ENCODE results near the gene OGDHL.
"Not testable (repeated sequence)": the region's sequence is repeated elsewhere in the genome, so short reads cannot be mapped to it uniquely, and the experiment has no call there.

Gene OGDHL

DNA sequence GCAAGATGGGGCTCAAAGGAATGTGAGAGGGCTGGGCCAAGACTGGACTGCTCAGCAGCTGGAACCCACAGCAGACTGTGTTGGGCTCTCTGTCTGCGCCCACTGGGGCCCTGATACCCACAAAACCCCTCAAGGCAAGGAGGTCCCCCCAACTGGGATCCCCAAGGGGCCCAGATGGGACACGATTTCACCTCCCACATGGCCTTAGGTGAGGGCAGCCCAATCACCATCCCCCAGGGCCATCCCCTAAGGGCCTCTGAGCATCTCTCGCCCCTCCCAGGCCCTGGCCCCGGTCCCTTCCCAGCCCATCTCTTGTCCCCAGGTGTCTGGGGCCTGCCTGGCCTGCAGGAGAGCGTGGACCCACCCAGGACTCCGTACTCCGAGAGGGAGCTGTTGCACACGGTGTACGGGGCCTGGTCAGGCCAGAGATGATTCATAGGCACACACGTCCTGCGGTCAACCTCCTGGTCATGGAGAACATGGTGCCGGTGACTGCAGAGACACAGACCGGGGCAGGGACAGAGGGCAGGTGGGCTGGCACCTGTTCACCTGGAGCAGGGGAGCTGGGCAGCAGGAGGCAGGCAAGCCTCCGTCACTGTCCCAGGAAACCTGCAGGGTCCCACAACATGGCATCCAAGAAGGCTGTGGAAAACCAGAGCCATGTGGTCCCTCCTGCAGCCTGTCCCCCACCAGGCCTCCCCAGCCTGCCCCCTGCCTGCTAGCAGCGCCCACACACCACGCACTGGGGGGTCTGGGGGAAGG lies 21.6 kb downstream of the OGDHL start:
- FAIRE-seq (no peak), DNase-seq (ENCODE audit: low spot score) (no peak)

- DNase-seq (ENCODE audit: low spot score): no peak
- FAIRE-seq: no peak
These were observed 22.7 kb downstream of the OGDHL start for GRCh38 chr10:49739426-49739825.

GRCh38 chr10:49738616-49739360 lies 23.3 kb downstream of the OGDHL start:
- DNase-seq (ENCODE audit: low spot score) (no peak), FAIRE-seq (no peak)

GRCh38 chr10:49737474-49738201 lies 24.5 kb downstream of the OGDHL start:
- DNase-seq (ENCODE audit: low spot score): no peak
- FAIRE-seq: no peak

DNA sequence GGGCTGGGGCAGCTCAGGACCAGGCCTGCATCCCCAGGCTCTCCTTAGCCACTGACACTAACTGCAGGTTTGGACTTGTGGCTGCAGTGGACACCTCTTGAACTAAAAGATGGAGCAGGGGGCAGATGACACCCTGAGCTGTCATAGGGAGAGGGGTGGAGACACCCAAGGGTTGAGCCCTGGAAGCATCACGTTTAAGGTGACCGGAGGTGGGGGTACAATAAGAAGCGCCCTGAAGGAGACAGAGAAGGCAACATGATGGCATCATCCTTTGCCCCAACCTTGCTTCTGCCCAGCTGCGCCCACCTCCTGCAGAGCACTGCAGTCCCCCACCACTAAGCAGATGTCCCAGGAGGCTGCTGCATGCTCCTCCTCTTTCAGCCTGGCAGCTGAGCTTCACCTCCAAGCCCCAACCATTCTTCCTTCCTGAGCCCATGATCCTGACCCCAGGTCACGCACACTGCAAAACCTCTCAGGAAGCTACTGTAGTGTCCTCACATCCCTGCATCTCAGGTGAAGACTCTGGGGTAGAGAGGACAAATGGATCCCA lies 25.5 kb downstream of the OGDHL start:
- DNase-seq (ENCODE audit: low spot score): no peak
- FAIRE-seq: no peak

DNA sequence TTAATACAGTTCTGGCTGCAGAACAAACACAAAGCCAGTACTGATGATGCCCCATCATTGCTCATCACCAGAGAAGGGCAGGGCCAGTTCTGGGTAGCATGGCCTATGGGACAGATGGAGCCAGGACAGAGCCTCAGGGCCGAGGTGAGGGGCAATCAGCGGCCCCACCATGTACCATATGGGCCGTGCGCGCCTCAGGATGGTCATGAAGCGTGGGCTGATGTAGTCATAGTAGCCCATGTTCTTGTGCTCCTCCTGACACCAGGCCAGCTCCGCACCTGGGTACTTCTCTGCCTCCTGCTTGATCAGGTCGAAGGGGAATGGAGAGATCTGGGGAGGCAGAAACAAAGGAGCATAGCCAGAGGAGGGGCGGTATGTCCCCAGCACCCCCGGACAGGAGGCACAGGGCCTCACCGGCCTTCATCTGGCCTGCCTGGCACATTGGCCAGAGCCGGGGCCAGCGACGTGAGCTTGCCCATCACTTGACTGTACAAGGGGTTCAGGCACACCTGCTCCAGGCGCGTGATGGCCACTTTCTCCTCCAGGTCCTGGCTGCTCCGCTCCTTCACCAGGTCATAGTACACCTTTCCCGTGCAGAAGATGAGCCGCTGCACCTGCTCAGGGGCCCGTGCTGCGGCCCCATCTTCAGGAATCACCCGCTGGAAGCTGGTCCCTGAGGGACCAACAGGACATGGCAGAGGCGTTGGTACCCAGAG lies 26.1 kb downstream of the OGDHL start:
- FAIRE-seq: no peak
- DNase-seq (ENCODE audit: low spot score): no peak

- FAIRE-seq (no peak), DNase-seq (ENCODE audit: low spot score) (no peak)
These were observed 27.0 kb downstream of the OGDHL start for GRCh38 chr10:49735161-49735560.

- FAIRE-seq (no peak), DNase-seq (ENCODE audit: low spot score) (no peak)
These were observed 27.4 kb downstream of the OGDHL start for GRCh38 chr10:49734676-49735075.

GRCh38 chr10:49733866-49734265 lies 28.3 kb downstream of the OGDHL start:
- DNase-seq (ENCODE audit: low spot score) (no peak), FAIRE-seq (no peak)

DNA sequence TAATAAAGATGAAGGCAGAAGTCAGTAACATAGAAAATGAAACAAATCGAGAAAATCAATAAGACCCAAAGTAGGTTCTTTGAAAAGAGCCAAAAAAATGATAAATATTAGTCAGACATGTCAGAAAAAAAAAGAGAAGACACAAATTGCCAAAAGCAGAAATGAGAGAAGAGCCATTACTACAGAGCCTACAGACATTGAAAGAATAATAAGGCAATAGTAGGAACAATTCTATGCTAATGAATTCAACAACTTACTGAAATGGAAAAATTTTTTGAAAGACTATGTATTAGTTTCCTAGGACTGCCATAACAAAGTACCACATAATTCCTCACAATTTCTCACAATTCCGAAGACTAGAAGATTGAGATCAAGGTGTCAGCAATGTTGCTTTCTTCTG lies 35.5 kb downstream of the OGDHL start:
- FAIRE-seq: no peak
- no peak for DNase-seq (ENCODE audit: low spot score)

DNA sequence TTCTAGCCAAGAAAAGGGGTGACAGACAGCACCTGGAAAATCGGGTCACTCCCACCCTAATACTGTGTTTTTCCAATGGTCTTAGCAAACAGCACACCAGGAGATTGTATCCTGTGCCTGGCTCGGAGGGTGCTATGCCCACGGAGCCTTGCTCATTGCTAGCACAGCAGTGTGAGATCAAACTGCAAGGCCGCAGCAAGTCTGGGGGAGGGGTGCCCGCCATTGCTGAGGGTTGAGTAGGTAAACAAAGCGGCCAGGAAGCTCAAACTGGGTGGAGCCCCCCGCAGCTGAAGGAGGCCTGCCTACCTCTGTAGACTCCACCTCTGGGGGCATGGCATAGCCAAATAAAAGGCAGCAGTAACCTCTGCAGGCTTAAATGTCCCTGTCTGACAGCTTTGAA lies 47.0 kb downstream of the OGDHL start:
- DNase-seq (ENCODE audit: low spot score); FAIRE-seq: not testable (repeated sequence)

GRCh38 chr10:49713266-49713665 lies 48.9 kb downstream of the OGDHL start:
- FAIRE-seq: no peak
- no peak for DNase-seq (ENCODE audit: low spot score)

DNA sequence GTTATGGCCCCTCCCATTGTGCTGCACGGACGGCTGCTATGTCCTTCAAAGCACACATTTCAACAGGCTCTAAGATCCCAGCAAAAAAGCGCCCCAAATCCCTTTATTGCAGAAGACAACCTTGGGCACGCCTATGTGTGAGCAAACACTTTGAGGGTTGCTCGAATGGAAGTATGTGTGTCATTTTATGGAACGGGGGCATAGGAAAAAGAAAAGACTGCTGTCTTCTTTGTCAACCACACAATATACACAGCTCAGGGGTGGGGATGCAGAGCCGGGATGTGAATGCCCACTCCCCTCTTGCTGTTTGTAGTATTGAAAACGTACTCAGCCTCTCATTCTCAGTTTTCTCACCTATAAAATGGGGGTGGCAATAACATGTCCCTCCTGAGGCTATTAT lies 50.6 kb downstream of the OGDHL start:
- no peak for DNase-seq (ENCODE audit: low spot score)
- FAIRE-seq: no peak

GRCh38 chr10:49710966-49711365 lies 51.2 kb downstream of the OGDHL start:
- no peak for FAIRE-seq
- DNase-seq (ENCODE audit: low spot score): no peak

DNA sequence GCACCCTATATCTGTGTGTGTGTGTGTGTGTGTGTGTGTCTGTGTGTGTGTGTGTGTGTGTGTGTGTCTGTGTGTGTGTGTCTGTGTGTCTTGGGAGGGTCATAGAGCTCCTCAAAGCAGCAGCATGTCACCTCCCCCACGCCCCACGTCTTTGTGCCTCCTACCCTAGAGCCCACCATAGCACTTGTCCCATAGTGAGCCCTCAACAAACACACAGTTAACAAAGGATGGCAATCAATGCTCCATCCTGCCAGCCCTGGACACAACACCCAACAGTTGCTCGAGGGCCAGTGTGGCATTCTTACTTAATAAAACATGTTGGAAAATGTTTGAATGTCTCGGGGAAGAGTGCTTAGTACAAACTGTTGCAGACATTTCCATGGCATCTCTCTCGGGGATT lies 52.2 kb downstream of the OGDHL start:
- no peak for FAIRE-seq
- no peak for DNase-seq (ENCODE audit: low spot score)

DNA sequence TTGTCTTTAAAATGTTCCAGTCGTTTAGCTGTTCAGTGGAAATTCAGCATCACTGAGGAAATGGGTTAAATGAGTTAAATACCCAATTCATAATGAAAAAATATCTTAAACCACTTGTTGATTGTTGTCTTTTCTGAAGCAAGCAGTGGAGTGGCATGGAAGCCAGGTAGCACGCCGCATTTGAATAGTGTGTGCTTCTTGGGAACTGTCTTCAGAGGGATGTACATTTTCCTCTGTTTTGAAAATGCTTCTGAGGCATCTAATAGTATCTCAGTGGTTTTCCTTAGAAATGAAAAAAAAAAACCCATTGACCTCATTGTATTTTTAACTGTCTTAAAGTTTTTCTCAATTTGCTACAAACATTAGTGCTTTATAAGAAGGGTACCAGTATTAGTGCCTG lies 54.5 kb downstream of the OGDHL start:
- FAIRE-seq (no peak), DNase-seq (ENCODE audit: low spot score) (no peak)

- DNase-seq (ENCODE audit: low spot score) (no peak), FAIRE-seq (no peak)
These were observed 61.1 kb downstream of the OGDHL start for GRCh38 chr10:49700997-49701396.

- FAIRE-seq (no peak), DNase-seq (ENCODE audit: low spot score) (no peak)
These were observed 61.9 kb downstream of the OGDHL start for GRCh38 chr10:49700211-49700610.

DNA sequence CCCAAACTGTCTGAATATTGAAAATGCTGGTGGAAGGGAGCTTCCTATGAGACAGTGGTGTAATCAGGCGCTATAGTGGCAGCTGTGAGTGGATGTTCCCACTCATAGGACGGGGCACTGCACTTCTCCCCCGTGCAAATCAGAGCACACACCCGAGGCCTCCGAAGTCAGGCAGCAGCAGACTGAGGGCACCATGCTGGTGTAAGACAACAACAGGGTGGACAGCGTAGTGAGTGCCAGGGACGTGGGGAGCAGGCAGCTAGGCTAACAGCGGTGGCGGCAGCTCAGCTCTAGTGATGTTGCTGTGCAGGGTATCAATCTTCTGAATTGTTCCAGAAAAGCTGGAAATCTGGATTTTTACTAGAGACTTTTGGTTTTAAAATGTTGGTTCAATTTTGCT lies 63.4 kb downstream of the OGDHL start:
- FAIRE-seq (no peak), DNase-seq (ENCODE audit: low spot score) (no peak)

- FAIRE-seq: no peak
- DNase-seq (ENCODE audit: low spot score): no peak
These were observed 65.8 kb downstream of the OGDHL start for GRCh38 chr10:49696311-49696710.

DNA sequence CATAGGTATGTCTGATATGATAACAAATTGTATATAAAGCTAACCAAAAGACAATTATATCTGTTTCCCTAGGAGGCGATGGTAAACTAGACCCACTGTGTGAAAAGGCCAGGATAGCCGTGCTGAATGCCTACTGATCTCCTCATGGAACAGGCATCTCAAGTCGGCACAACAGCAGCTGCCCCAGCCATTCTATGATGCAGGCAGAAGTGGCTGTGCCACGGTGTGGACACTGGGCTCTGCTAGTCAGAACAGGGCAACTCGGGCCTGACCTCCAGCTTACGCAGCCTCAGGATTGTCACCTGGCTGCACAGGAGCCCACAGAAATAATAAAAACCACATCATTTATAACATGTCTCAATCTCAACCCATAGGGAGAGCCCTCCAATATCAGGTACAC lies 67.7 kb downstream of the OGDHL start:
- FAIRE-seq: no peak
- DNase-seq (ENCODE audit: low spot score): no peak
